Measurements from ENCODE around the gene UNC13A. TPM values are rescaled to one million over a fixed set of nuclear protein-coding genes. Genes with fewer than 3 reads are reported as not detected.
A peak's percentile ranks its signal among the peaks of the same experiment; 100 is the strongest.
"Not testable (repeated sequence)": the region's sequence is repeated elsewhere in the genome, so short reads cannot be mapped to it uniquely, and the experiment has no call there.

The UNC13A gene
- total RNA-seq, 1 donor from 2014 or later, result 0.13 TPM

GRCh38 chr19:17576758-17577456, 111.2 kb downstream of the UNC13A start:
- DNase-seq (ENCODE audit: low spot score), result no peak
- ATAC-seq, result no peak

GRCh38 chr19:17575871-17576757, 112.0 kb downstream of the UNC13A start:
- no peak for ATAC-seq

GRCh38 chr19:17572638-17573037, 115.5 kb downstream of the UNC13A start:
- DNase-seq (ENCODE audit: low spot score) (no peak), ATAC-seq (no peak)

More at GRCh38 chr19:17575871-17576757, 112.0 kb downstream of the UNC13A start:
- no peak for DNase-seq (ENCODE audit: low spot score)

- DNase-seq (ENCODE audit: low spot score) (no peak), ATAC-seq (no peak)
Measured at GRCh38 chr19:17570791-17571190, 117.4 kb downstream of the UNC13A start.

GRCh38 chr19:17570291-17570690, 117.9 kb downstream of the UNC13A start:
- not testable (repeated sequence) for DNase-seq (ENCODE audit: low spot score); ATAC-seq

GRCh38 chr19:17567940-17568339, 120.2 kb downstream of the UNC13A start:
- no peak for DNase-seq (ENCODE audit: low spot score)
- ATAC-seq, result no peak

GRCh38 chr19:17565611-17566010, 122.5 kb downstream of the UNC13A start:
- ATAC-seq (no peak), DNase-seq (ENCODE audit: low spot score) (no peak)

GRCh38 chr19:17564781-17565180, 123.4 kb downstream of the UNC13A start:
- DNase-seq (ENCODE audit: low spot score), result no peak
- ATAC-seq, result no peak

GRCh38 chr19:17562561-17562960, 125.6 kb downstream of the UNC13A start:
- no peak for DNase-seq (ENCODE audit: low spot score)
- no peak for ATAC-seq

GRCh38 chr19:17562097-17562496, 126.1 kb downstream of the UNC13A start:
- ATAC-seq (no peak), DNase-seq (ENCODE audit: low spot score) (no peak)

- DNase-seq (ENCODE audit: low spot score) (no peak), ATAC-seq (no peak)
Measured at GRCh38 chr19:17560205-17560595, 128.0 kb downstream of the UNC13A start.

- ATAC-seq (no peak), DNase-seq (ENCODE audit: low spot score) (no peak)
Measured at GRCh38 chr19:17557466-17557865, 130.7 kb downstream of the UNC13A start.

GRCh38 chr19:17556995-17557394, 131.2 kb downstream of the UNC13A start:
- DNase-seq (ENCODE audit: low spot score), result no peak
- no peak for ATAC-seq

- DNase-seq (ENCODE audit: low spot score) (peak; percentile 64), ATAC-seq (peak; percentile 51)
Measured at GRCh38 chr19:17555929-17556813, 132.0 kb downstream of the UNC13A start.

GRCh38 chr19:17555480-17555928, 132.7 kb downstream of the UNC13A start, which contains the start of gene COLGALT1:
Gene COLGALT1 (plus strand): TSS chr19:17555649. CDS start chr19:17555714, 65 bp downstream.
- ATAC-seq, result peak; percentile 97
- peak; percentile 97 for DNase-seq (ENCODE audit: low spot score)

- no peak for ATAC-seq
Measured at GRCh38 chr19:17554968-17555479, 133.1 kb downstream of the UNC13A start.

GRCh38 chr19:17553256-17553655, 134.9 kb downstream of the UNC13A start:
- ATAC-seq, result peak; percentile 8
- DNase-seq (ENCODE audit: low spot score), result peak; percentile 54

More at GRCh38 chr19:17554968-17555479, 133.1 kb downstream of the UNC13A start:
- no peak for DNase-seq (ENCODE audit: low spot score)

- DNase-seq (ENCODE audit: low spot score); ATAC-seq: not testable (repeated sequence)
Measured at GRCh38 chr19:17552735-17553134, 135.4 kb downstream of the UNC13A start.

Data from left lobe of liver (tissue), 2 donors.